ENCODE results near the gene RING1.

DNA sequence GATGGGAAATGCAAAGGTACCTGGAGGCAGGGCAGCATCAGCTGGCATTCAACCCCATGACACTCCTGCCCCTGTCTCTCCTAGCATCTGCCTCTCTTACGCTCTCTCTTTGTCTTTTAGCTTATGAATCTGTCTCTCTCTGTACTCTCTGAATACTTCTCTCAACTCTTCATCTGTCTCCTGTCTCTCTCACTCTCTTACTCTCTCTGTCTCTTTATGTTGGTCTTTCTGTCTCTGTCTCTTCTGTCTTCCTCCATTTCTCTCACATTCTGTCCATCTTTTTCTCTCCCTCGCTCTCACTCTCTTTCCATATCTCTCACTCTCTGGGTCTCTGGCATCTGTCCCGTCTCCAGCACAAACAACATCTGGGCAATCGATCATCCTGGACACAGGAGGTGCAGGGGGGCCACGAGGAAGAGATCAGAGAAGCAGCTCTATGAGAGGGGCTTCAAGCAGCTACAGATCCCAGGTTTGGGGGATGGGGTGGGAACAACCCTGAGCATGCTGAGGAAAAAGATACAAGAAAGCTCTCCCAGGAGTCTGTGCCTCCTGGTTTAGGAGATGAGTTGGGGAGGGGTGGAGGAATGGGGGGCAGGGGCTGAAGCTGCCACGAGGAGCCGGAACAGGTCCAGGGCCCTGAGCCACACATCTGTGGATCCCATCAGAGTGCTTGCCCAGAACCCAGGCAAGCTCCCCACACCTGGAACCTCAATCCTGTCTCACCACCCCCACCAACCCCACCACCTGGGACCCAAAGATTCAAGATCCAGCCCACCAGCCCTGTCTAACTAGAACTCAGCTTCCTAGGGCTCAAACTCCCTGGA is 18.5 kb upstream of the RING1 start:
- TF ChIP-seq, protein P1, sequence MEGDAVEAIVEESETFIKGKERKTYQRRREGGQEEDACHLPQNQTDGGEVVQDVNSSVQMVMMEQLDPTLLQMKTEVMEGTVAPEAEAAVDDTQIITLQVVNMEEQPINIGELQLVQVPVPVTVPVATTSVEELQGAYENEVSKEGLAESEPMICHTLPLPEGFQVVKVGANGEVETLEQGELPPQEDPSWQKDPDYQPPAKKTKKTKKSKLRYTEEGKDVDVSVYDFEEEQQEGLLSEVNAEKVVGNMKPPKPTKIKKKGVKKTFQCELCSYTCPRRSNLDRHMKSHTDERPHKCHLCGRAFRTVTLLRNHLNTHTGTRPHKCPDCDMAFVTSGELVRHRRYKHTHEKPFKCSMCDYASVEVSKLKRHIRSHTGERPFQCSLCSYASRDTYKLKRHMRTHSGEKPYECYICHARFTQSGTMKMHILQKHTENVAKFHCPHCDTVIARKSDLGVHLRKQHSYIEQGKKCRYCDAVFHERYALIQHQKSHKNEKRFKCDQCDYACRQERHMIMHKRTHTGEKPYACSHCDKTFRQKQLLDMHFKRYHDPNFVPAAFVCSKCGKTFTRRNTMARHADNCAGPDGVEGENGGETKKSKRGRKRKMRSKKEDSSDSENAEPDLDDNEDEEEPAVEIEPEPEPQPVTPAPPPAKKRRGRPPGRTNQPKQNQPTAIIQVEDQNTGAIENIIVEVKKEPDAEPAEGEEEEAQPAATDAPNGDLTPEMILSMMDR (conservative IDR thresholded peaks at IDR 0.05 in 1 of 2, IDR thresholded peaks at IDR 0.05 in 1 of 2; ENCODE audit: extremely low read depth in 1 of 2, insufficient read depth in 1 of 2, low read depth in 1 of 2, low read length in 2 of 2): no peak
- no peak for TF ChIP-seq EZH2 (IDR thresholded peaks at IDR 0.05; ENCODE audit: borderline replicate concordance, low read length)
